Effector memory CD4-positive, alpha-beta T cell (primary cell): ENCODE data around the gene SCAPER.

ENCODE experiments used
- DNase-seq, 3 donors: peaks; one replicate each; pipeline ENCODE4 v3.0.0-alpha.2; 2020
- H3K27ac ChIP-seq: 2 replicates; pipeline ENCODE4 v1.7.0; 2013; ENCODE audit warnings: mild to moderate bottlenecking, low read length, moderate library complexity; ENCODE audit not compliant: insufficient read depth, poor library complexity, severe bottlenecking
- H3K27me3 ChIP-seq: replicated peaks from 2 replicates; pipeline ENCODE4 v1.7.0; 2013; ENCODE audit warnings: mild to moderate bottlenecking, low read length; ENCODE audit not compliant: insufficient read depth, control insufficient read depth, poor library complexity, severe bottlenecking
- H3K36me3 ChIP-seq: 2 replicates; pipeline ENCODE4 v1.7.0; 2013; ENCODE audit warnings: mild to moderate bottlenecking, low read length, moderate library complexity; ENCODE audit not compliant: control insufficient read depth, insufficient read depth
- H3K4me1 ChIP-seq: 2 replicates; pipeline ENCODE4 v1.7.0; 2013; ENCODE audit warnings: low read length, mild to moderate bottlenecking; ENCODE audit not compliant: control insufficient read depth, insufficient read depth, poor library complexity, severe bottlenecking
- H3K4me3 ChIP-seq: 2 replicates; pipeline ENCODE4 v1.7.0; 2013; ENCODE audit warnings: low read length, low read depth, mild to moderate bottlenecking; ENCODE audit not compliant: insufficient read depth, poor library complexity, severe bottlenecking
- H3K9me3 ChIP-seq: 2 replicates; pipeline ENCODE4 v1.7.0; 2013; ENCODE audit warnings: mild to moderate bottlenecking, low read length, moderate library complexity; ENCODE audit not compliant: control insufficient read depth

The SCAPER gene

GRCh38 chr15:76343313-76343996 lies 561.7 kb downstream of the SCAPER start:
- DNase-seq, result no peak
- Histone ChIP-seq H3K27me3 (peaks cover 91% of the 10 kb centered on the region), H3K4me3 (no peak overlapping the region), H3K27ac (no peak overlapping the region), H3K9me3 (no peaks in the 10 kb centered on the region), H3K4me1 (peaks cover 58% of the 10 kb centered on the region), H3K36me3 (no peaks in the 10 kb centered on the region)

- no peak overlapping the region for H3K4me3 ChIP-seq
Observed at GRCh38 chr15:76342382-76343201, 562.5 kb downstream of the SCAPER start.

GRCh38 chr15:76342058-76342381 lies 563.1 kb downstream of the SCAPER start:
- H3K4me1 ChIP-seq, result peaks cover 66% of the 10 kb centered on the region
- no peaks in the 10 kb centered on the region for H3K36me3 ChIP-seq
- no peak for DNase-seq
- H3K27me3 ChIP-seq, result peaks cover 96% of the 10 kb centered on the region
- no peaks in the 10 kb centered on the region for H3K9me3 ChIP-seq
- H3K4me3 ChIP-seq, result no peak overlapping the region
- no peak overlapping the region for H3K27ac ChIP-seq

More at GRCh38 chr15:76342382-76343201, 562.5 kb downstream of the SCAPER start:
- Histone ChIP-seq H3K27me3 (peaks cover 98% of the 10 kb centered on the region), H3K27ac (no peak overlapping the region), H3K9me3 (no peaks in the 10 kb centered on the region), H3K4me1 (peaks cover 63% of the 10 kb centered on the region), H3K36me3 (no peaks in the 10 kb centered on the region)
- no peak for DNase-seq

- H3K4me1 ChIP-seq, result peaks cover 66% of the 10 kb centered on the region
Observed at GRCh38 chr15:76341366-76342057, 563.6 kb downstream of the SCAPER start.

GRCh38 chr15:76340803-76341365 lies 564.3 kb downstream of the SCAPER start:
- Histone ChIP-seq H3K9me3 (no peaks in the 10 kb centered on the region), H3K27me3 (peaks cover 96% of the 10 kb centered on the region), H3K36me3 (no peaks in the 10 kb centered on the region), H3K4me1 (peaks cover 66% of the 10 kb centered on the region), H3K4me3 (peak overlapping the region; percentile 59), H3K27ac (no peak overlapping the region)
- DNase-seq, result peak in 1 of 3 donors; percentile 12

More at GRCh38 chr15:76341366-76342057, 563.6 kb downstream of the SCAPER start:
- peaks cover 96% of the 10 kb centered on the region for H3K27me3 ChIP-seq
- H3K36me3 ChIP-seq, result no peaks in the 10 kb centered on the region
- no peak for DNase-seq
- H3K9me3 ChIP-seq, result no peaks in the 10 kb centered on the region
- no peak overlapping the region for H3K27ac ChIP-seq
- H3K4me3 ChIP-seq, result peak overlapping the region; percentile 4

- H3K36me3 ChIP-seq, result no peaks in the 10 kb centered on the region
- peaks cover 96% of the 10 kb centered on the region for H3K27me3 ChIP-seq
- peaks cover 69% of the 10 kb centered on the region for H3K4me1 ChIP-seq
- no peak for DNase-seq
- H3K27ac ChIP-seq, result no peak overlapping the region
- no peaks in the 10 kb centered on the region for H3K9me3 ChIP-seq
- H3K4me3 ChIP-seq, result peak overlapping the region; percentile 59
Observed at GRCh38 chr15:76340198-76340802, 564.8 kb downstream of the SCAPER start.

GRCh38 chr15:76339305-76340197 lies 565.6 kb downstream of the SCAPER start:
- Histone ChIP-seq H3K27ac (no peak overlapping the region), H3K4me3 (peak overlapping the region; percentile 59), H3K4me1 (peaks cover 72% of the 10 kb centered on the region), H3K27me3 (peaks cover 96% of the 10 kb centered on the region), H3K36me3 (no peaks in the 10 kb centered on the region), H3K9me3 (no peaks in the 10 kb centered on the region)
- no peak for DNase-seq

- no peaks in the 10 kb centered on the region for H3K9me3 ChIP-seq
- no peak overlapping the region for H3K4me3 ChIP-seq
- H3K27me3 ChIP-seq, result peaks cover 96% of the 10 kb centered on the region
- no peak for DNase-seq
- no peaks in the 10 kb centered on the region for H3K36me3 ChIP-seq
- no peak overlapping the region for H3K27ac ChIP-seq
- peaks cover 72% of the 10 kb centered on the region for H3K4me1 ChIP-seq
Observed at GRCh38 chr15:76338486-76339304, 566.4 kb downstream of the SCAPER start.
